ENCODE results near the gene NIPA2. TPM values are rescaled to one million over a fixed set of nuclear protein-coding genes. Genes with fewer than 3 reads are reported as not detected.

Gene NIPA2
- total RNA-seq, 2 donors from 2014 or later = 72.2 to 99.5 TPM

DNA sequence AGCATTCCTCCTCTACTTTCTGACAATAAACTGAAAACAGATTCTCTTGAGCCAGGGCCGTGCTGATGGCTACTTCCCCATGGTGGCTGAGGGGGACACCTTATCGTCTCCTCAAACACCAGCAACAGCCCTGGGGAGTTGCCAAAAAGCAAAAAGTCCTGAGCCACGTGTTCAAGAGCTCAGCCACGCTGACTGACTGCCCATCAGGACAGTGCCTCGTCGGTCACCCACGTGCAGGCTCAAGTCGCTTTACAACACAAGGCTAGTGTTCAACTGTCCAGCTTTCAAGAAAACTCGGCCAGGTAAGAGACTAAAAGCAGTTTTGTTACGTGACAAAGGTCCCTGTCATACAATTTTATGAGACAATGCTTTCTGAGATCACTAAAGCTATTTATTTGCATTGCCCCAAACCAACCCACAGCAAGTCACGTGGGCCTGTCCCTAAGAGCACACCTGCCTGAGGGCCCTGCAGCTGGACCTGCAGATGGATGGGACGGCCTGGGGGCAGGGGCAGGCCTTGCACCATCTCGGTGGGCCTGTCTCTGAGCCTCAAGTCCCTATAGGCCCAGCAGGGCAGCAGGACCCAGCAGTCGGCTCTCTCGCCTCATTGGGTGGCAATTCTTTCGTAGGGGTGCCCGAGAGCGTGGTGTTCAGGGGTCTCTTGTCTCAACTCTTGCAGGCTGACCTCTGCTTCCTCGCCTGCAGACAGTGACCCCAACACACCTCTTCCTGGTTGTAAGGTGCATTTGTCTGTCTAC is 42.7 kb downstream of the NIPA2 start:
- intact Hi-C loops (cut with DNase I) = no loop called here
- TF ChIP-seq, protein P1, sequence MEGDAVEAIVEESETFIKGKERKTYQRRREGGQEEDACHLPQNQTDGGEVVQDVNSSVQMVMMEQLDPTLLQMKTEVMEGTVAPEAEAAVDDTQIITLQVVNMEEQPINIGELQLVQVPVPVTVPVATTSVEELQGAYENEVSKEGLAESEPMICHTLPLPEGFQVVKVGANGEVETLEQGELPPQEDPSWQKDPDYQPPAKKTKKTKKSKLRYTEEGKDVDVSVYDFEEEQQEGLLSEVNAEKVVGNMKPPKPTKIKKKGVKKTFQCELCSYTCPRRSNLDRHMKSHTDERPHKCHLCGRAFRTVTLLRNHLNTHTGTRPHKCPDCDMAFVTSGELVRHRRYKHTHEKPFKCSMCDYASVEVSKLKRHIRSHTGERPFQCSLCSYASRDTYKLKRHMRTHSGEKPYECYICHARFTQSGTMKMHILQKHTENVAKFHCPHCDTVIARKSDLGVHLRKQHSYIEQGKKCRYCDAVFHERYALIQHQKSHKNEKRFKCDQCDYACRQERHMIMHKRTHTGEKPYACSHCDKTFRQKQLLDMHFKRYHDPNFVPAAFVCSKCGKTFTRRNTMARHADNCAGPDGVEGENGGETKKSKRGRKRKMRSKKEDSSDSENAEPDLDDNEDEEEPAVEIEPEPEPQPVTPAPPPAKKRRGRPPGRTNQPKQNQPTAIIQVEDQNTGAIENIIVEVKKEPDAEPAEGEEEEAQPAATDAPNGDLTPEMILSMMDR (IDR thresholded peaks at IDR 0.05) = no peak
- DNase-seq = no peak
- peaks cover 5% of the 10 kb centered on the region for H3K4me1 ChIP-seq
- no peak overlapping the region for H3K27ac ChIP-seq
- no peaks in the 10 kb centered on the region for H3K27me3 ChIP-seq
- no peaks in the 10 kb centered on the region for H3K36me3 ChIP-seq
- no peaks in the 10 kb centered on the region for H3K9me3 ChIP-seq
- no peak overlapping the region for H3K9ac ChIP-seq (ENCODE audit: low read depth in 2 of 2, low read length in 2 of 2)
- no peak overlapping the region for H3K4me3 ChIP-seq

DNA sequence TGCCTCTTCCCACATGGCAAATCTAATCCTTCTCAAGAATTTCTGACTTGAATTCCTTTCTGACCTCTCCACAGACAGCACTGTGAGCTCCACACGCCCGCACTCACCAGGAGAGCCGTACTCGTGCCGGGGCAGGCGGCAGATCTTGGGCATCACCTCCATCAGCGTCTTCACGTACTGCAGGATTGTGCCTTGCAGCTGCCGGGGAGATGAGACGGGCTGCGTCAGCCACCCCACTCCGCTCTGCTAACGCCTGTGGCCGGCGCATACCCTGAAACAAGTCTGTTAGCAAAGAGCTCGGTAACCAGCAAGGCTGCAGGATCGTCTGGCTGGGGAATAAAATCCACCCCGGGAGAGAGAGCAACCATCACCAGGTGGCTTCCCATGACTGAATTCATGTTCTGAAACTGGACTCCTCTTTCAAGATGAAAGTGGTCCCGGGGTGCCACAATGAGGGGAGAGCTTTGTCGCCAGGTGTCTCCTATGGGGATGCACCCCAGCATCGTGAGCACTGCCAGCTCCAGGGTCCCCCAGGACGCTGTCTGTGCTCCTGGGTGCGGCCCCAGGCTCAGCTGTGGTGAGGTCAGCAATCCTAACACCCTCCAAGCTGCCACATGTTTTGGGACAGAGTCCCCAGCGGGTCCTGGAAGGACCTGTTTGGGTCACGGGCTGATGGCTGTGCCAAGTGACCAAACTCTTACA is 43.4 kb downstream of the NIPA2 start:
- intact Hi-C loops (cut with DNase I) = no loop called here
- Histone ChIP-seq H3K27me3 (no peaks in the 10 kb centered on the region), H3K4me1 (peaks cover 5% of the 10 kb centered on the region), H3K4me3 (no peak overlapping the region), H3K27ac (no peak overlapping the region), H3K9ac (ENCODE audit: low read depth in 2 of 2, low read length in 2 of 2) (no peak overlapping the region), H3K9me3 (no peaks in the 10 kb centered on the region), H3K36me3 (no peaks in the 10 kb centered on the region)
- no peak for DNase-seq
- TF ChIP-seq, protein P1 (IDR thresholded peaks at IDR 0.05) = no peak

DNA sequence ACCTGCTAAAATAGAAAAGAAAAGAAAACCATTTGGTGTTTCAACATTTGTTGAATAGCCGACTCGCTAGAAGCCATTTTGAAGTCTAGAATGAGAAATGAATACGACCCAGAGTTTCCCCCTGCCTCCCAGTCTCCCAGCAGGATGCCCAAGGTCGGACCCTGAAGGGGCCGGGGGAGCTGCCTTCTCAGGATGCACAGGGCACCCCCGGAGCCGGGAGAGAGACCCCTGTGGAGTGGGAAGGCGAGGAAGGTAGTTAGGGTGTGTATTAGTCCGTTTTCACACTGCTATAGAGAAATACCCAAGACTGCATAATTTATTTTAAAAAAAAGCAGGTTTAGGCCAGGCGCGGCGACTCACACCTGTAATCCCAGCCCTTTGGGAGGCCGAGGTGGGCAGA is 44.7 kb downstream of the NIPA2 start:
- Histone ChIP-seq H3K27ac (no peak overlapping the region), H3K36me3 (no peaks in the 10 kb centered on the region), H3K9me3 (no peaks in the 10 kb centered on the region), H3K9ac (ENCODE audit: low read depth in 2 of 2, low read length in 2 of 2) (no peak overlapping the region), H3K4me1 (peaks cover 5% of the 10 kb centered on the region), H3K4me3 (no peak overlapping the region), H3K27me3 (no peaks in the 10 kb centered on the region)
- intact Hi-C loops (cut with DNase I) = no loop called here
- TF ChIP-seq, protein P1 (IDR thresholded peaks at IDR 0.05) = no peak
- DNase-seq = no peak

DNA sequence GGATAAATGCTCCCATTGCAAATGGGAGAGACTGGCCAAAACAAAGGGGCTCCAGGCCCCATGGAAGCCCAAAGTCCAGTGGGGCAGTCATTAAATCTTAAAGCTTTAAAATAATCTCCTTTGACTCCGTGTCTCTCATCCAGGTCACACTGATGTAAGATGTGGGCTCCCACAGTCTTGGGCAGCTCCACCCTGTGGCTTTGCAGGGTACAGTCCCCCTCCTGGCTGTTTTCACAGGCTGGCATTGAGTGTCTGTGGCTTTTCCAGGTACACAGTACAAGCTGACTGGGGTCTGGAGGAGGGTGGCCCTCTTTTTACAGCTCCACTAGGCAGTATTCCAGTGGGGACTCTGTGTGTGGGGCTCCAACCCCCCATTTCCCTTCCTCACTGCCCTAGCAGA is 45.9 kb downstream of the NIPA2 start:
- DNase-seq = no peak
- Histone ChIP-seq H3K27ac (peak overlapping the region; percentile 30), H3K4me1 (peaks cover 5% of the 10 kb centered on the region), H3K36me3 (no peaks in the 10 kb centered on the region), H3K4me3 (no peak overlapping the region), H3K27me3 (no peaks in the 10 kb centered on the region), H3K9ac (ENCODE audit: low read depth in 2 of 2, low read length in 2 of 2) (no peak overlapping the region), H3K9me3 (no peaks in the 10 kb centered on the region)
- TF ChIP-seq, protein P1 (IDR thresholded peaks at IDR 0.05) = no peak
- intact Hi-C loops (cut with DNase I) = no loop called here

DNA sequence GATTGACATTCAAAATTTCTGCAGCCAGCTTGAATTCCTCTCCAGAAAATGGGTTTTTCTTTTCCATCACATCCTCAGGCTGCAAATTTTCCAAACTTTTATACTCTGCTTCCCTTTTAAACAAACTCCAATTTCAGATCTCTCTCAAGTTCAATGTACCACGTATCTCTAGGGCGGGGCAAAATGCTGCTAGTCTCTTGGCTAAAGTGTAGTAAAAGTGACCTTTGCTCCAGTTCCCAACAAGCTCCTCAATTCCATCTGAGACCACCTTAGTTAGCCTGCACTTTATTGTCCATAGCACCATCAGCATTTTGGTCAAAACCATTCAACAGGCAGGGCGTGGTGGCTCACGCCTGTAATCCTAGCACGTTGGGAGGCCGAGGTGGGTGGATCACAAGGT is 46.7 kb downstream of the NIPA2 start:
- TF ChIP-seq, protein P1 (IDR thresholded peaks at IDR 0.05) = no peak
- peak overlapping the region; percentile 30 for H3K27ac ChIP-seq
- H3K9me3 ChIP-seq = no peaks in the 10 kb centered on the region
- intact Hi-C loops (cut with DNase I) = no loop called here
- no peaks in the 10 kb centered on the region for H3K36me3 ChIP-seq
- H3K9ac ChIP-seq (ENCODE audit: low read depth in 2 of 2, low read length in 2 of 2) = no peak overlapping the region
- peak; percentile 39 for DNase-seq
- H3K4me3 ChIP-seq = no peak overlapping the region
- H3K27me3 ChIP-seq = no peaks in the 10 kb centered on the region
- peaks cover 5% of the 10 kb centered on the region for H3K4me1 ChIP-seq
